K562 (cell line): ENCODE measurements around the gene TRUB2. TPM values are rescaled to one million over a fixed set of nuclear protein-coding genes. Genes with fewer than 3 reads are reported as not detected.

Source experiments
- AFF1 ChIP-seq, 2 experiments: fragments of 450-650 bp; IDR thresholded peaks; 2 replicates each; pipeline ENCODE4 v1.6.1; 2018; ENCODE audit warnings: mild to moderate bottlenecking in 2 of 2, low read depth in 1 of 2; ENCODE audit not compliant: partially characterized antibody in 2 of 2
- CHD7 ChIP-seq: fragments of 200-600 bp; sonication (generic); IDR thresholded peaks from one replicate; pipeline ENCODE4 v1.6.1; 2012; ENCODE audit warnings: mild to moderate bottlenecking, low read depth, low read length, inconsistent platforms
- SUPT5H ChIP-seq: fragments of 450-650 bp; IDR thresholded peaks from 2 replicates; pipeline ENCODE4 v1.6.1; 2016
- THAP12 ChIP-seq: fragments of 250-450 bp; sonication (Bioruptor Pico); IDR thresholded peaks from 2 replicates; pipeline ENCODE4 v1.9.0; 2021; ENCODE audit warnings: mild to moderate bottlenecking, inconsistent platforms
- ZNF280A ChIP-seq: fragments of 450-650 bp; IDR thresholded peaks from 2 replicates; pipeline ENCODE4 v1.6.1; 2018; ENCODE audit warnings: mild to moderate bottlenecking, low read depth; ENCODE audit not compliant: partially characterized antibody
- polyA plus RNA-seq, 8 experiments: library from polyadenylated mRNA; depleted of rRNA in 4 of 8; stranded (reverse) in 5 of 8; unstranded in 3 of 8; fragments of >200 nt; fragmentation: Nextera tagmentation in 2 of 8; fragmentation: Illumina TruSeq in 1 of 8; extraction: Ambion mirVana in 2 of 8; extraction: Trizol in 1 of 8; gene quantifications; 2 replicates each; pipeline versions ENCODE4 v1.2.1 to v1.2.3, GENCODE V29; 2011 to 2014; ENCODE audit warnings: inconsistent platforms in 1 of 8, missing spikeins in 1 of 8
- total RNA-seq, 7 experiments: library from RNA; depleted of rRNA in 6 of 7; stranded (reverse); fragments of >200 nt in 6 of 7; fragmentation: Illumina TruSeq in 2 of 7; extraction: Trizol in 2 of 7; gene quantifications; 2 replicates each; pipeline versions ENCODE4 v1.2.1 to v1.2.3, GENCODE V29; 2011 to 2021; ENCODE audit warnings: low replicate concordance in 1 of 7

TRUB2 gene
- total and polyA plus RNA-seq, 9 of the 15 experiments (the other 6 are each of a cell fraction or from before 2014, with no cell fraction given), result 9.3 to 110 (median 63.0) TPM

GRCh38 chr9:128339761-128340690 is 17.8 kb upstream of the TRUB2 start, which contains the start of gene SLC27A4 (continued):
- TF ChIP-seq AFF1 (IDR thresholded peaks at IDR 0.05; ENCODE audit: low read depth in 1 of 2, partially characterized antibody in 2 of 2) (peak in 1 of 2 experiments; percentile 88), SUPT5H (peak; percentile 68), ZNF280A (no peak), CHD7 (no peak), THAP12 (0 out of 2 replicates have a peak, but pooled peaks have one; percentile 73)
